ENCODE data around the gene NUPR2. TPM values are rescaled to one million over a fixed set of nuclear protein-coding genes. Genes with fewer than 3 reads are reported as not detected.

Gene NUPR2
- total and polyA plus RNA-seq, 9 of the 15 experiments (the other 6 are each of a cell fraction or from before 2014, with no cell fraction given) = not detected

GRCh38 chr7:56124981-56125380 is 8.8 kb upstream of the NUPR2 start:
- H3K9me3 ChIP-seq (replicated peaks; ENCODE audit: control insufficient read depth, insufficient read depth, low read depth, low read length) = no peaks in the 10 kb centered on the region
- ChIA-PET POLR2A (interaction anchor here (0.8 kb wide), 1 partner anchor 19 kb away, joined by 5 read pairs; the partner anchor contains the start of gene CHCHD2), CTCF (ENCODE audit: low intra/inter-chr PET ratio) (no interaction called here)
- TF ChIP-seq ZNF518B (CRISPR knock-in tag; IDR thresholded peaks at IDR 0.05) = no peak
- no peak for TF ChIP-seq KDM2B (CRISPR knock-in tag; IDR thresholded peaks at IDR 0.05)
- no peak for TF ChIP-seq USF1 (CRISPR knock-in tag; IDR thresholded peaks at IDR 0.05)
- TF ChIP-seq ZNF217 (CRISPR knock-in tag; IDR thresholded peaks at IDR 0.05) = no peak
- H3K9ac ChIP-seq (ENCODE audit: insufficient read depth in 1 of 2, low read depth in 2 of 2, low read length in 2 of 2) = peak overlapping the region in 1 of 2 experiments; percentile 35; a peak in 1 of 4 replicates
- peak; percentile 15 for ATAC-seq
- no peaks in the 10 kb centered on the region; a peak in 1 of 5 replicates for H3K4me1 ChIP-seq (replicated peaks in 1 of 2; ENCODE audit: control insufficient read depth in 2 of 2, insufficient read depth in 2 of 2, low read length in 2 of 2)
- no TSS peak for BruUV-seq (replicated peaks)
- no peaks in the 10 kb centered on the region for H3K79me2 ChIP-seq (ENCODE audit: control insufficient read depth, insufficient read depth, low read length)
- no peak overlapping the region for H3K4me3 ChIP-seq
- H2AFZ ChIP-seq (ENCODE audit: low read depth, low read length) = no peak overlapping the region
- no peak overlapping the region for H3K4me2 ChIP-seq (ENCODE audit: insufficient read depth, low read length)
- no peak for DNase-seq (ENCODE audit: extremely low read depth in 1 of 4, low spot score in 3 of 4)
- no peaks in the 10 kb centered on the region for H3K36me3 ChIP-seq (ENCODE audit: control insufficient read depth, insufficient read depth, low read length)
- no peak for FAIRE-seq
- H3K27me3 ChIP-seq (ENCODE audit: control insufficient read depth in 2 of 2, insufficient read depth in 2 of 2, low read length in 2 of 2) = no peaks in the 10 kb centered on the region
- H4K20me1 ChIP-seq (replicated peaks; ENCODE audit: control insufficient read depth, insufficient read depth, low read length) = no peaks in the 10 kb centered on the region
- no peaks in the 10 kb centered on the region for H3K9me1 ChIP-seq (ENCODE audit: control insufficient read depth, insufficient read depth, low read length)
- H3K27ac ChIP-seq (ENCODE audit: extremely low read depth, low read depth, low read length) = no peak overlapping the region
- intact Hi-C loops (cut with micrococcal nuclease) (no loop called here), in situ Hi-C loops (cut with MboI) (no loop called here)
- 64% methylated on average over 4 of the region's 6 CpGs for WGBS (ENCODE audit: insufficient coverage, low coverage, missing lambda C conversion rate)
